ENCODE results near the gene ASCC1. TPM values are rescaled to one million over a fixed set of nuclear protein-coding genes. Genes with fewer than 3 reads are reported as not detected.

Gene ASCC1
- total RNA-seq, 1 donor, result 41.0 TPM

GRCh38 chr10:72107325-72108003 is 108.6 kb downstream of the ASCC1 start:
- no peak for TF ChIP-seq CTCF (IDR thresholded peaks at IDR 0.05; ENCODE audit: insufficient read depth, low read depth, low read length)
- DNase-seq (ENCODE audit: low read depth), result no peak
- H3K4me3 ChIP-seq (ENCODE audit: low read depth, low read length), result no peak overlapping the region

GRCh38 chr10:72106896-72107295 is 109.2 kb downstream of the ASCC1 start:
- DNase-seq (ENCODE audit: low read depth), result no peak
- no peak for TF ChIP-seq CTCF (IDR thresholded peaks at IDR 0.05; ENCODE audit: insufficient read depth, low read depth, low read length)
- H3K4me3 ChIP-seq (ENCODE audit: low read depth, low read length), result no peak overlapping the region

GRCh38 chr10:72106154-72106849 is 109.8 kb downstream of the ASCC1 start:
- DNase-seq (ENCODE audit: low read depth), result no peak
- TF ChIP-seq CTCF (IDR thresholded peaks at IDR 0.05; ENCODE audit: insufficient read depth, low read depth, low read length), result no peak
- H3K4me3 ChIP-seq (ENCODE audit: low read depth, low read length), result no peak overlapping the region

- no peak overlapping the region for H3K4me3 ChIP-seq (ENCODE audit: low read depth, low read length)
- no peak for TF ChIP-seq CTCF (IDR thresholded peaks at IDR 0.05; ENCODE audit: insufficient read depth, low read depth, low read length)
- DNase-seq (ENCODE audit: low read depth), result no peak
These were observed 110.4 kb downstream of the ASCC1 start for GRCh38 chr10:72105710-72106109.

- no peak for DNase-seq (ENCODE audit: low read depth)
- H3K4me3 ChIP-seq (ENCODE audit: low read depth, low read length), result no peak overlapping the region
- TF ChIP-seq CTCF (IDR thresholded peaks at IDR 0.05; ENCODE audit: insufficient read depth, low read depth, low read length), result no peak
These were observed 111.0 kb downstream of the ASCC1 start for GRCh38 chr10:72105098-72105475.

GRCh38 chr10:72104472-72105097 is 111.5 kb downstream of the ASCC1 start:
- no peak for TF ChIP-seq CTCF (IDR thresholded peaks at IDR 0.05; ENCODE audit: insufficient read depth, low read depth, low read length)
- no peak overlapping the region for H3K4me3 ChIP-seq (ENCODE audit: low read depth, low read length)
- DNase-seq (ENCODE audit: low read depth), result peak; percentile 43

Data from fibroblast of villous mesenchyme (primary cell).